ENCODE data around the gene IDI1. TPM values are rescaled to one million over a fixed set of nuclear protein-coding genes. Genes with fewer than 3 reads are reported as not detected.

Gene IDI1
- total RNA-seq, result 10 to 100 TPM; 40.4 to 66.0 TPM

GRCh38 chr10:1048732-1049424 lies at the start of gene IDI1:
Gene IDI1 (minus strand): TSS chr10:1049119. CDS start chr10:1049003, 116 bp downstream.
- peak; percentile 85 for ATAC-seq
- peaks cover 66% of the 10 kb centered on the region for H3K36me3 Mint-ChIP-seq (ENCODE audit: low read depth)

DNA sequence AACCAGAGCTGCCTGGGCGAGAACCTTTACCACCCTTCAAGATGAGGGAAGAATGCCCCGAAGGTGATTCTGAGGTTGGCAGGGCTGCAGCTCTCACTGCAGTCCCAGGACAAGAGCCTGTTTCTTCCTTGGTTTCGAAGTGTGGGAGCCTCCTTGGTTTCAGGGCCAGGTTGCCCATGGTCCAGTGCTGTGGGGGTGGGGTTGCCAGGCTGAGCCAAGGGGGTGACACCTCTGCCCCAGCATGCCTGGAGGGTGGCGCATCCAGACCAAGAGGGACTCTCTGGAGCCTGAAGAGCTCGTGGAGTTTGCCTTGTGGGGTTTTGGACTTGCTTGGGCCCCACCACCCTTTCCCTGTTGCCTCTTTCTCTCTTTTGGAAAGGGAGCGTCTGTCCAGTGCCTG lies 48.5 kb upstream of the IDI1 start:
- H3K4me3 Mint-ChIP-seq, result no peak overlapping the region
- H3K36me3 Mint-ChIP-seq (ENCODE audit: low read depth), result peaks cover 31% of the 10 kb centered on the region
- POLR2A ChIA-PET, result no interaction called here
- no peak overlapping the region for H3K27ac Mint-ChIP-seq
- DNase-seq (no peak), ATAC-seq (no peak)
- H3K4me1 Mint-ChIP-seq, result peaks cover 24% of the 10 kb centered on the region
- CTCF ChIA-PET, result interaction anchor here (1.2 kb wide), 1 partner anchor 12 kb away, joined by 11 read pairs; no protein-coding TSS in a partner anchor
- no peaks in the 10 kb centered on the region for H3K9me3 Mint-ChIP-seq (ENCODE audit: low read depth)
- intact Hi-C loops (cut with DNase I, micrococcal nuclease), result no loop called here
- no peaks in the 10 kb centered on the region for H3K27me3 Mint-ChIP-seq

More at GRCh38 chr10:1048732-1049424, at the start of gene IDI1:
- no peaks in the 10 kb centered on the region for H3K9me3 Mint-ChIP-seq (ENCODE audit: low read depth)
- H3K27ac Mint-ChIP-seq, result peak within 1 kb of the TSS; percentile 96
- POLR2A ChIA-PET, result interaction anchor here (0.5 to 1.8 kb wide), 9 partner anchors 10 to 784 kb away, joined by 3 to 9 read pairs (median 4); partner anchors contain the start of genes GTPBP4 and LARP4B
- DNase-seq, result peak; percentile 97
- intact Hi-C loops (cut with DNase I, micrococcal nuclease), result loop anchor here (1.0 to 2.0 kb wide), 6 partner anchors 7 to 914 kb away; partner anchors contain the start of genes GTPBP4 (in 2 of the 2), LARP4B (in 2 of the 2), WDR37 (in 1 of the 2) and ZMYND11 (in 1 of the 2)
- CTCF ChIA-PET, result interaction anchor here (1.5 kb wide), 1 partner anchor 13 kb away, joined by 5 read pairs; no protein-coding TSS in a partner anchor
- H3K27me3 Mint-ChIP-seq, result no peaks in the 10 kb centered on the region
- peak within 1 kb of the TSS; percentile 98 for H3K4me3 Mint-ChIP-seq
- H3K4me1 Mint-ChIP-seq, result peaks cover 64% of the 10 kb centered on the region

GRCh38 chr10:1096287-1096889 lies 47.5 kb upstream of the IDI1 start:
- Mint-ChIP-seq H3K4me3 (no peak overlapping the region), H3K9me3 (ENCODE audit: low read depth) (no peaks in the 10 kb centered on the region), H3K4me1 (peaks cover 13% of the 10 kb centered on the region), H3K27ac (no peak overlapping the region), H3K36me3 (ENCODE audit: low read depth) (peaks cover 25% of the 10 kb centered on the region), H3K27me3 (no peaks in the 10 kb centered on the region)
- intact Hi-C loops (cut with DNase I, micrococcal nuclease), result no loop called here
- DNase-seq, result no peak
- ChIA-PET CTCF (interaction anchor here (0.5 to 1.2 kb wide), 3 partner anchors 14 to 109 kb away, joined by 3 to 11 read pairs (median 4); no protein-coding TSS in a partner anchor), POLR2A (no interaction called here)
- ATAC-seq, result no peak

DNA sequence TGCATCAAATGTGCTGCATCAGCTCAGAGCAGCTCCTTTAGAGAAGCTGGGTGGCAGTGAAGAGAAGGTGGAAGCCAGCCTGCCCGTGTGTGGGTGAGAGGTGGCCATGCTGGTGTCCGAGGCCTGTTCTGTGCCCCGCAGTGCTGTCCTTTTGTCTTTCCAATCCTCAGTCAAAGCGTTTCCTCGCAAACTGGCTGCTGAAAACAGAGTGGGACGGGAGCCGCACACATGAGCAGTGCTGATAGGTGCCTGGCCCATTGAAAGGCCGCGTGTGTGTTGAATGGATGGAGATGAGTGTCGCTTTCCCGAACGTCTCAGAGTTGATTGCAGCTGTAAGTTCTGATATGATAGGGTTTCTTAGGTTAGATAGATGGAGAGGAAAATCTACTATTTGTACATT lies 46.6 kb upstream of the IDI1 start:
- ATAC-seq, result no peak
- no peak for DNase-seq
- Mint-ChIP-seq H3K4me3 (no peak overlapping the region), H3K9me3 (ENCODE audit: low read depth) (no peaks in the 10 kb centered on the region), H3K4me1 (peaks cover 8% of the 10 kb centered on the region), H3K27me3 (no peaks in the 10 kb centered on the region), H3K27ac (no peak overlapping the region), H3K36me3 (ENCODE audit: low read depth) (peaks cover 28% of the 10 kb centered on the region)
- ChIA-PET CTCF (no interaction called here), POLR2A (no interaction called here)
- intact Hi-C loops (cut with DNase I, micrococcal nuclease), result loop anchor here in 1 of 2 experiments (2.0 kb wide), 1 partner anchor 39 kb away; the partner anchor contains the start of gene WDR37

DNA sequence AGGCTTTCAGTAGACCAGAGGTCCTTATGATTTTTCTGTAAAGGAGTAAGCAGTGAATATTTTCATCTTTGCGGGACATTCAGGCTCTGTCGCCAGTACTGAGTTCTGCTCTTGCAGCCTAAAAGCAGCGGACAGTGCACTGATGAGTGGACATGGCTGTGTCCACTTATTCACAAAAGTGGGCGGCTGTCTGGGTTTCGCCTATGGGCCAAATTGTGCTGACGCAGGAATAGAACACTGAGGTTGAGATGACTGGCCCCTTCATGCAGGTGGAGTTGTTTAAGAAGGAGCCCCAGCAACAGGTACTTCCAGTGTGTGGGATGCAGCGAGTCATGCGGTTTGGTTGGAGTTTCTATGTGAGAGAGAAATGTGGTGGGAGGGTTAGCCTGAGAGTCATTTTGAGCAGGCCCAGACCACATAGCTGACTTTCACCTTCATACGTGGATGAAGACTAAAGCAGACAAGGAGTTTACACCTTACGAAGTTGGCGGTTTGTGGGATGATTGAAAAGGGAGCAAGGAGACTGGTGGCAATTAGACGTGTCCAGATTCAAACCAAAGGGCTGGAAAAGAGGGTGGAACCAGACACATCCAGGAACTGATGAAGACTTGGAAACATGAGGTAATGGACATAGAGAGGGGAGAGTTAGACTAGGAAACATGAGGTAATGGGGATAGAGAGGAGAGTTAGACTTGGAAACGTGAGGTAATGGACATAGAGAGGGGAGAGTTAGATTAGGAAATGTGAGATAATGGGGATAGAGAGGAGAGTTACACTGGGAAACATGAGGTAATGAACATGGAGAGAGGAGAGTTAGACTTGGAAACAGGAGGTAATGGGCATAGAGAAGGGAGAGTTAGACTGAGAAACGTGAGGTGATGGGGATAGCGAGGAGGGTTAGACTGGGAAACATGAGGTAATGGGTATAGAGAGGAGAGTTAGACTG lies 45.5 kb upstream of the IDI1 start:
- intact Hi-C loops (cut with DNase I, micrococcal nuclease), result loop anchor here (1.0 to 2.0 kb wide), 3 partner anchors 16 to 549 kb away; partner anchors contain the start of gene WDR37 (in 1 of the 2)
- DNase-seq, result peak; percentile 89
- ChIA-PET POLR2A (no interaction called here), CTCF (interaction anchor here (0.7 to 1.1 kb wide), 2 partner anchors 16 kb away, joined by 3 read pairs; no protein-coding TSS in a partner anchor)
- H3K27ac Mint-ChIP-seq, result no peak overlapping the region
- H3K36me3 Mint-ChIP-seq (ENCODE audit: low read depth), result peaks cover 31% of the 10 kb centered on the region
- H3K4me1 Mint-ChIP-seq, result peaks cover 4% of the 10 kb centered on the region
- peak; percentile 95 for ATAC-seq
- H3K4me3 Mint-ChIP-seq, result no peak overlapping the region
- H3K27me3 Mint-ChIP-seq, result no peaks in the 10 kb centered on the region
- H3K9me3 Mint-ChIP-seq (ENCODE audit: low read depth), result no peaks in the 10 kb centered on the region

DNA sequence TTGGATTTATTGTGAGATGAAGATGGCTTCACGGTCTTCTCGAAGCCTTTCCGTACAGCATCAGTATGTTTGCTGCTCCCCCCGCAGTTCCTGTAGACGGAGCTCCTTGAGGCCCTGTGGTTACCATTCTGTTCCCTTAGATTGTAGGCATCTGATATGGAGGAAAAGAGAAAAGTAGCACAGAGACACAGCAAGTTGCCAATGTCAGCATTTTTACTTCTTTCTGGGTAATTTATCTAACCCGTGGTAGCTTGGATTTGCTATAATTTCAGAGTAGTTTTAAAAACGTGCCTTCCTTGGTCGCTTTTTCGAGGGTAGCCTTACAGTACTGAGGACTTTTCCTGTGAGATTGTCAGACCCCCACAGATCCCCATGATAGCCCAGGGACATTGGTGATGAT lies 44.8 kb upstream of the IDI1 start:
- no peaks in the 10 kb centered on the region for H3K4me1 Mint-ChIP-seq
- ChIA-PET CTCF (interaction anchor here (0.7 to 1.1 kb wide), 3 partner anchors 10 to 16 kb away, joined by 3 read pairs; no protein-coding TSS in a partner anchor), POLR2A (no interaction called here)
- peak overlapping the region; percentile 29 for H3K27ac Mint-ChIP-seq
- DNase-seq (no peak), ATAC-seq (no peak)
- H3K4me3 Mint-ChIP-seq, result no peak overlapping the region
- peaks cover 26% of the 10 kb centered on the region for H3K36me3 Mint-ChIP-seq (ENCODE audit: low read depth)
- H3K27me3 Mint-ChIP-seq, result no peaks in the 10 kb centered on the region
- intact Hi-C loops (cut with DNase I, micrococcal nuclease), result loop anchor here (1.0 to 2.0 kb wide), 3 partner anchors 17 to 550 kb away; partner anchors contain the start of gene WDR37 (in 1 of the 2)
- H3K9me3 Mint-ChIP-seq (ENCODE audit: low read depth), result no peaks in the 10 kb centered on the region

DNA sequence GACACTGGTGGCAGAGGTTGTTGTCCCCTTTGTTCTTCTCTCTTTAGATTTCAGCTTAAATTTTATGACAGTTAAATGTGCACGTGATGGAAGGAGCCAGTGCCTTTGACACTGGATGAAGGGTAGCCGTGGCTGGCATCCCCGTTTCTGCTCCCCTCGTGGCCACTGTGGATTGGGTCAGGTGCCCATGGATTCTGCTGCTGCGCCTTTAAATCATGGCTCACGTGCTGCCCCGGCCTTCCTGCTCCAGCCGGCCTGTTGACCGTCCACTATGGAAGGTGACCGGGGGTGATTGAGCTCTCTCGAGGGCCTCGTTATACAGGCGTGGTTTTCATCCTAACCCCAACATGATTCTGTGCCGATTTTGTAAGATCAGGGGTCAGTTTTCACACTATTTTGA lies 41.8 kb upstream of the IDI1 start:
- H3K4me1 Mint-ChIP-seq, result peaks cover 7% of the 10 kb centered on the region
- H3K27ac Mint-ChIP-seq, result no peak overlapping the region
- no peak overlapping the region for H3K4me3 Mint-ChIP-seq
- H3K9me3 Mint-ChIP-seq (ENCODE audit: low read depth), result no peaks in the 10 kb centered on the region
- H3K36me3 Mint-ChIP-seq (ENCODE audit: low read depth), result peaks cover 36% of the 10 kb centered on the region
- ATAC-seq (no peak), DNase-seq (no peak)
- ChIA-PET POLR2A (interaction anchor here (0.6 kb wide), 1 partner anchor 39 kb away, joined by 4 read pairs; no protein-coding TSS in a partner anchor), CTCF (no interaction called here)
- no peaks in the 10 kb centered on the region for H3K27me3 Mint-ChIP-seq
- intact Hi-C loops (cut with DNase I, micrococcal nuclease), result no loop called here

GRCh38 chr10:1089017-1089689 lies 40.2 kb upstream of the IDI1 start:
- no peak for ATAC-seq
- intact Hi-C loops (cut with DNase I, micrococcal nuclease), result no loop called here

DNA sequence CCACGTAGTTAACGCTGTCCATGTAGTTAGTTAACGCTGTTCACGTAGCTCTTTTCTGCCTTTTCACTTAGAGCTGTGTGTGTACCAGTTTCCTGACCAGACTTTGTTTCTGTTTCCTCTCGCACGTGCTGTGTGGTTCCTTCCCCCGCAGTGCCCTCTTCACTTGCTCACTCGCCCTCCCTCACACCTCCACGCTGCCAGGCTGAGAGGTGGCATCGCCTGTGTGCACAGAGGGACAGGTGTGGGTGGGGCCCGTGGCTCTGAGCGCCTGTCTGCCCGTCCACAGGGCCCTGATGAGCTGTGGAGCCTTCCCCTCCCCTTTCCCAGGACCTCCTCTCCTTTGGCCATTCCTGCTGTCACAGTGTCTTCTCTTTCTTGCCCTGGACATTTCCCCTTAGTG lies 37.9 kb upstream of the IDI1 start:
- DNase-seq (no peak), ATAC-seq (peak; percentile 47)
- no peak overlapping the region for H3K27ac Mint-ChIP-seq
- no peaks in the 10 kb centered on the region for H3K9me3 Mint-ChIP-seq (ENCODE audit: low read depth)
- ChIA-PET CTCF (interaction anchor here (1.0 to 1.4 kb wide), 3 partner anchors 12 to 84 kb away, joined by 3 to 4 read pairs (median 3); no protein-coding TSS in a partner anchor), POLR2A (no interaction called here)
- H3K4me1 Mint-ChIP-seq, result peaks cover 7% of the 10 kb centered on the region
- H3K4me3 Mint-ChIP-seq, result no peak overlapping the region
- H3K27me3 Mint-ChIP-seq, result no peaks in the 10 kb centered on the region
- intact Hi-C loops (cut with DNase I, micrococcal nuclease), result no loop called here
- peaks cover 48% of the 10 kb centered on the region for H3K36me3 Mint-ChIP-seq (ENCODE audit: low read depth)

More at GRCh38 chr10:1089017-1089689, 40.2 kb upstream of the IDI1 start:
- POLR2A ChIA-PET, result no interaction called here
- Mint-ChIP-seq H3K4me3 (no peak overlapping the region), H3K27me3 (no peaks in the 10 kb centered on the region), H3K9me3 (ENCODE audit: low read depth) (no peaks in the 10 kb centered on the region), H3K36me3 (ENCODE audit: low read depth) (peaks cover 41% of the 10 kb centered on the region), H3K27ac (peak overlapping the region; percentile 43), H3K4me1 (peaks cover 7% of the 10 kb centered on the region)
- CTCF ChIA-PET, result no interaction called here
- no peak for DNase-seq

- Mint-ChIP-seq H3K27ac (no peak overlapping the region), H3K4me3 (no peak overlapping the region), H3K9me3 (ENCODE audit: low read depth) (no peaks in the 10 kb centered on the region), H3K4me1 (peaks cover 7% of the 10 kb centered on the region), H3K27me3 (no peaks in the 10 kb centered on the region), H3K36me3 (ENCODE audit: low read depth) (peaks cover 43% of the 10 kb centered on the region)
- intact Hi-C loops (cut with DNase I, micrococcal nuclease), result no loop called here
- DNase-seq, result no peak
- ATAC-seq, result no peak
- ChIA-PET POLR2A (no interaction called here), CTCF (no interaction called here)
These were observed 36.3 kb upstream of the IDI1 start for GRCh38 chr10:1085258-1085657.
